Activated T-cell treated with anti-CD3 and anti-CD28 coated beads for 1 hour (primary cell): Measurements from ENCODE around the gene WWOX.
"Not testable (repeated sequence)": the region's sequence is repeated elsewhere in the genome, so short reads cannot be mapped to it uniquely, and the experiment has no call there.

Experiments
- DNase-seq: peaks from one replicate; pipeline ENCODE4 v3.0.0-alpha.2; 2020; ENCODE audit warnings: low read depth

The WWOX gene

GRCh38 chr16:78099271-78100111 lies at the start of gene WWOX:
Gene WWOX (plus strand): TSS chr16:78099654.
- peak; percentile 89 for DNase-seq

GRCh38 chr16:78050734-78051400 lies 48.6 kb upstream of the WWOX start:
- no peak for DNase-seq

- no peak for DNase-seq
Observed at GRCh38 chr16:78057803-78058564, 41.5 kb upstream of the WWOX start.

DNA sequence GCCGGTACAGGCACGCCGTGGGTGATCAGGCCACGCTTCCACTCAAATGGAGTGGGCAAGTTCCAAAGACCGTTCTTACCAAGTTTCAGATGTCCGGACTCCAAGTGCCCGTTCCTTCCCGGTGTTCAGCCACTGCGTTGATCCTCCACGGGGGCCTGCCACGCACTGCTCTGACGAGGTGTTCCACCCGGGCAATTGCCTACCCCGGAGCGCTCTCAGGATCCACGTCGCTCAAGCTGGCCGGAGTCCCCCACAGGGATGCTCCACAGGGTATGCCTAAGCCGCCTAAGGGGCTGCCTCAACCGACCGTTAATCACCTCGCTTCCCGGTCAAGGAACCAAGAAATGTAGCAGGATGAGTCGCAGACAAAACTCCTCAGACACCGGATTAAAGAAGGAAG lies 39.6 kb upstream of the WWOX start:
- not testable (repeated sequence) for DNase-seq

GRCh38 chr16:78060295-78060694 lies 39.2 kb upstream of the WWOX start:
- DNase-seq, result no peak

GRCh38 chr16:78060809-78061208 lies 38.6 kb upstream of the WWOX start:
- DNase-seq, result no peak

DNA sequence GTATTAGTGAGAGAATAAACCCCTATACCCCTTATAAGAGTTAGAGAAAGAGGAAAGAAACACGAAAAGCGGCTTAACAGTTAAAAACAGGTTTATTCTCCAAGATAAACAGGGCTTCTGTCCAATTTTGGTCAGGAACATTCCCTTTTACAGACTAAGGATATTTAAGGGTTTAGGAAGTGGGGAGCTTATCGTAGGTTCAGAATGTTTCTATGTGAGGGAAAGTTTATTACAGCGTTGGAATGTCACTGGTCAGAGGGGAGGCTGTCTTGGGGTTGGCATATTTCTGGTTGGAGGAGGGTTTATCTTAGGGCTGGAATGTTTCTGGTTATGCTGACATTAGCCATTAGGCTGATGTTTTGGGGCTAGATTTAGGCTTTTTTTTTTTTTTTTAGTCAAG lies 34.1 kb upstream of the WWOX start:
- DNase-seq, result no peak

GRCh38 chr16:78069913-78070312 lies 29.5 kb upstream of the WWOX start:
- no peak for DNase-seq

DNA sequence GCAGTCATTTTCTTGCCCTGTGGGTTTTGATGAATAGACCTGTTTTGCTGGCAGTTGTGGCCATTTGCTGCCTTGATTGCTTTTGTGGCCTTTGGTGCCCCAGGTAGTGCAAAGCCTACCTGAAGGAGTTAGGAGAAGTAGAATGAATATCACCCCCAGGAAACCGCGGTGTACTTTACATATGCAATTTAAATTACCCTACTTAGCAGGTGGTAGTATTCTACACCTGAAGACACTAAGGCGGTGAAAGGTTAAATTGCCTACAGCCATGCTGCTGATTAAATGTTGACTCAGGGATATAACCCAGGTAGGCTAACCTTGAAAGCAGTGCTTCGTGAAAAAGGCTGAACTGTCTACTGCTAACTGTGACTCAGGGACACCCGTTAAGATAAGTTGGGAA lies 27.2 kb upstream of the WWOX start:
- no peak for DNase-seq

GRCh38 chr16:78075800-78076199 lies 23.7 kb upstream of the WWOX start:
- DNase-seq, result no peak

GRCh38 chr16:78081341-78081740 lies 18.1 kb upstream of the WWOX start:
- no peak for DNase-seq

GRCh38 chr16:78091419-78091818 lies 8.0 kb upstream of the WWOX start:
- no peak for DNase-seq

GRCh38 chr16:78092758-78093157 lies 6.7 kb upstream of the WWOX start:
- no peak for DNase-seq

- no peak for DNase-seq
Observed at GRCh38 chr16:78094166-78094565, 5.3 kb upstream of the WWOX start.

DNA sequence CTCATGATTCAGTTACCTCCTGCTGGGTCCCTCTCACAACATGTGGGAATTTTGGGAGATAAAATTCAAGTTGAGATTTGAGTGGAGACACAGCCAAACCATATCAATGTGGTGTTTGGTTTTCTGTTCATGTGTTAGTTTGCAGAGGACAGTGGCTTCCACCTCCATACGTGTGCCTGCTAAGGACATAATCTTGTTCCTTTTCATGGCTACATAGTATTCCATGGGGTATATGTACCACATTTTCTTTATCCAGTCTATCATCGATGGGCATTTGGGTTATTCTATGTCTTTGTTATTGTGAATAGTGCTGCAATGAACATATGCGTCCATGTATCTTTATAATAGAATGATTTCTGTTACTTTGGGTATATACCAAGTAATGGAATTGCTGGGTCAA lies 4.5 kb upstream of the WWOX start:
- no peak for DNase-seq

DNA sequence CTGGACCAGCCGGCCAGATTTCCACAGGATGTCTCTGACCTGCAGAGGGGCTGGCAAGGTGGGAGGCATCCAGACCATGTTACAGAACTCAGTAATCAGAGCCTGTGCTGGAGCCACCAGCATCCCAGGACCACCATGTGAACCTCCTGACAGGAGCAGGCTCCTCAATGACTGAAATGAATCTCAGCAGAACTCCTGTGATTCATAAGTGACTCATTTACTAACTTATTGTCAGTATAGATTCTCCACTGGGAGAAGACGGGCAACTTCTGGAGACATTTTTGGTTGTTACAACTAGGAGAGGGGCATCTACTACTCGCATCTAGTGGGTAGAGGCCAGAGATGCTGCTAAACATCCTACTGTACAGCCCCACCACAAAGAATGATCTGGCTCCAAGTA lies 3.1 kb upstream of the WWOX start:
- no peak for DNase-seq

- no peak for DNase-seq
Observed at GRCh38 chr16:78097548-78097947, 1.9 kb upstream of the WWOX start.

DNA sequence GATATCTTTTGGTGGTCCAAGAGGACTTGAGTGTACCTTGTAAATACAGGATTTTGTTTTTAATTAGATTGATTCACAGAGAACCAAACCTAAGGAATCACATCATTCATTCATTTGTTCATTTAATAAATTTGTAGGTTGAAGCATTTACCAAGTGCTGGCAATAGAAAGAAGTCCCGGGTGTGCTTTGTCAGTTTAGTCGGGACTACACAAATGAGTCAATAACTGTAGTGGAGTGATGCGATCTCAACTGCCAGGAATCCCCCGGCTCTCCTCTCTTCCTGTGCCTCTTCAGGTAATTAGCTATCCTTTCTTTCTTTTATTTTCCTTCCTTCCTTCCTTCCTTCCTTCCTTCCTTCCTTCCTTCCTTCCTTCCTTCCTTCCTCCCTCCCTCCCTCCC lies 1.4 kb upstream of the WWOX start:
- DNase-seq, result no peak

- no peak for DNase-seq
Observed at GRCh38 chr16:78098595-78099270, 721 bp upstream of the WWOX start.

- no peak for DNase-seq
Observed at GRCh38 chr16:78100112-78100467, 636 bp downstream of the WWOX start.

DNA sequence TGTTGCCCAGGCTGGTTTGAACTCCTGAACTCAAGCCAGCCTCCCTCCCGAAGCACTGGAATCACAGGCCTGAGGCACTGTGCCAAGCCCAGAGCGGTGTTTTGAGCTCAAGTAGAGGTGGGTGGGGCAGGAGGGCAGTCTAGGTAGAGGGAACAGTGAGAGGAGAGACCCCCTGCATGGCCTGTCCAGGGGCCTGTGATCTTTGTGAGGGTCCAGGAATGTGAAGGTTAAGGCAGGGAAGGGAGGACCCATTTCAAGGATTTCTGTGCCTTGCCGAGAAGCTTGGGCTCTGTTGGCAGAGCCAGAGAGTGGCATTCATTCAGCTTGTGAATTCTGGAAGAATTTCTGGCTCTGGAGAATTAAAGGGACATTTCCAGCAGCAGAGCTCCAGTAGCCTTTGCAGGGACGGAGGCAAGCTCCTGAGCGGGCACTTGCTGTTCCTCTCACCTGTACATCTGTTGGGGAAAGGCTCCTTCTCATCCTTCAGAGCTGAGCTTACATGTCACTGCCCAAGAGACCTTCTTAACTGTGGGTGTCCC lies 2.7 kb downstream of the WWOX start:
- no peak for DNase-seq

- no peak for DNase-seq
Observed at GRCh38 chr16:78102865-78103264, 3.4 kb downstream of the WWOX start.
